ENCODE results near the gene OGG1. TPM values are rescaled to one million over a fixed set of nuclear protein-coding genes. Genes with fewer than 3 reads are reported as not detected.
A peak's percentile ranks its signal among the peaks of the same experiment; 100 is the strongest.

The OGG1 gene
- total and polyA plus RNA-seq, 10 of the 15 experiments (the other 5 are each of a cell fraction or from before 2014, with no cell fraction given): 4.8 to 38.8 (median 27.2) TPM

DNA sequence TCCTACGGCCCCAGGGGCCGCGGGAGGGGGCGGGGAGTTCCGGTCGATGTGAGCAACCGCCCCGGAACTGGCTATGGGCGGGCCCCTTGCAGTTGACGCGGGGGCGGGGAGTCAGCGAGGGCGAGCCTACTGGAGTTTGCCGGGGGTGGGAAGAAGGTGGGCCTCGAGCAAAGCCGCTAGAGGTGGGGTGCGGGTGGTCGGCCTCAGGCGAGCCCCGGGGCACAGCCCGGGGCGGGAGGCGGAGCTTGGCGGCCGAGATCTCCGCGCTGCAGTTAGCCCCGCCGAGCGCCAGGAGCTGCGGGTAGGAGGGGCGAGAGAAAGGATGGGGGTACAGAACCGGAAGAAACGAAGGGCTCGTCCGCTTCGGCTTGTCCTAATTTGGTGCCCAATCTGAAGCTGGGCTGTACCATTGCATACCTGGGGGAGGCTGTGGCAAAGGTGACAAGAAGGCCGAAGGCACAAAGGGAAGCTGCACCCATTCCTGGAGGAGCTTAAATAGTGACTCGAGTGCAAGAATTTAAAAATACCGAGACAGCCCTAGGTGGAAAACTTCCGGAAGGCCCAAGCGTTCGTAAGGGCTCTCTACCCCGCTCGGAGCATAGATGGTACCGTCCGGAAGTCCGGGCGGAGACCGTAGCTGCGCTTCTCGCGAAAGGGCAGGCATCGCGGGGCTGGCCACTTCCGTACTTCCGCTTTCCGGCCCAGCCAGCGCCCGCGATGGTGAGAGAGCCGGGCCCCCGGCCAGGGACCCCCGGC, 42.8 kb downstream of the OGG1 start, which contains the start of the genes ARPC4 and TADA3:
Gene ARPC4, plus strand, starts transcription at position 678 of the 756 bp plus-strand sequence. Its CDS starts 40 bp downstream, at position 718.
Gene TADA3, minus strand, starts transcription at position 69 of the 756 bp plus-strand sequence. CDS start 1,007 bp downstream, outside the sequence.
- DNase-seq (ENCODE audit: low read depth, low spot score) (peak; percentile 92), ATAC-seq (peak; percentile 88), FAIRE-seq (peak; percentile 97)
- Histone ChIP-seq H3K9ac (ENCODE audit: control insufficient read depth, insufficient read depth, low read length) (peak within 1 kb of the TSS; percentile 97), H3K27ac (ENCODE audit: control insufficient read depth, insufficient read depth) (peak within 1 kb of the TSS; percentile 99), H3K36me3 (ENCODE audit: control insufficient read depth in 2 of 2, insufficient read depth in 2 of 2, low read length in 1 of 2) (peaks cover 10 to 20% of the 10 kb centered on the region in 2 experiments), H3K4me3 (peak within 1 kb of the TSS; percentile 89), H3K79me2 (ENCODE audit: control insufficient read depth, insufficient read depth, low read length) (peaks cover 66% of the 10 kb centered on the region), H4K20me1 (ENCODE audit: control insufficient read depth, insufficient read depth) (peaks cover 6% of the 10 kb centered on the region; the same call in 1 of the 2 replicates), H3K27me3 (replicated peaks in 1 of 2; ENCODE audit: control insufficient read depth in 2 of 2, insufficient read depth in 2 of 2, low read length in 1 of 2) (no peaks in the 10 kb centered on the region), H3K9me3 (replicated peaks; ENCODE audit: control insufficient read depth, insufficient read depth, low read length) (no peaks in the 10 kb centered on the region), H2AFZ (ENCODE audit: control insufficient read depth, low read depth, low read length) (peak within 1 kb of the TSS; percentile 94), H3K4me1 (ENCODE audit: control insufficient read depth, insufficient read depth, low read length) (peaks cover 14% of the 10 kb centered on the region), H3K4me2 (ENCODE audit: control insufficient read depth, insufficient read depth) (peak within 1 kb of the TSS; percentile 78)
- no TSS peak for BruUV-seq (replicated peaks)
- under 1% methylated on average over 59 of the region's 65 CpGs for WGBS (ENCODE audit: insufficient coverage, insufficient replicate concordance, low lambda C conversion rate, missing lambda C conversion rate)
- in situ Hi-C loops (cut with MboI) (no loop called here), intact Hi-C loops (cut with micrococcal nuclease; ENCODE audit: unreplicated experiment) (loop anchor here (1.0 to 5.0 kb wide), 4 partner anchors 42 to 140 kb away; partner anchors contain the start of genes BRPF1 and CRELD1)
- ChIA-PET CTCF (interaction anchor here (0.6 to 1.6 kb wide), 10 partner anchors 11 to 398 kb away, joined by 3 to 6 read pairs (median 4); partner anchors contain the start of genes MTMR14 and OGG1), SMC1A (ENCODE audit: uncharacterized antibody, unreplicated experiment) (interaction anchor here (0.6 to 1.8 kb wide), 7 partner anchors 21 to 1851 kb away, joined by 3 to 11 read pairs (median 3); partner anchors contain the start of genes JAGN1, OGG1 and VGLL4), POLR2A (interaction anchor here (0.5 to 2.0 kb wide), 14 partner anchors 11 to 430 kb away, joined by 3 to 20 read pairs (median 6); partner anchors contain the start of genes BRPF1, JAGN1, MTMR14 and OGG1), RAD21 (ENCODE audit: unreplicated experiment) (interaction anchor here (0.6 to 1.4 kb wide), 12 partner anchors 10 to 333 kb away, joined by 3 to 10 read pairs (median 4); partner anchors contain the start of genes BRPF1, CRELD1, FANCD2 and OGG1)
- TF ChIP-seq POU2F2 (IDR thresholded peaks at IDR 0.05; ENCODE audit: borderline replicate concordance, low read depth, low read length) (peak; percentile 80; the same call in 2 of the 3 replicates), ETV6 (conservative IDR thresholded peaks at IDR 0.05 in 1 of 2, IDR thresholded peaks at IDR 0.05 in 1 of 2; ENCODE audit: borderline replicate concordance in 1 of 2, low read depth in 1 of 2) (0 out of 4 replicates have a peak, but pooled peaks of 1 of the 2 experiments have one; percentile 17), ZNF24 (IDR thresholded peaks at IDR 0.05) (no peak), IKZF1 (conservative IDR thresholded peaks at IDR 0.05) (peak; percentile 21; the same call in 1 of the 2 replicates), SUZ12 (IDR thresholded peaks at IDR 0.05; ENCODE audit: unreplicated experiment) (no peak), WRNIP1 (IDR thresholded peaks at IDR 0.05; ENCODE audit: borderline replicate concordance, low read depth, low read length) (no peak), RBBP5 (conservative IDR thresholded peaks at IDR 0.05) (no peak), FOXM1 (IDR thresholded peaks at IDR 0.05; ENCODE audit: low read depth, low read length) (no peak; the same call in 1 of the 2 replicates), SMARCA5 (IDR thresholded peaks at IDR 0.05) (no peak), PAX8 (IDR thresholded peaks at IDR 0.05) (no peak), NFXL1 (IDR thresholded peaks at IDR 0.05; ENCODE audit: borderline replicate concordance) (no peak), EZH2 (IDR thresholded peaks at IDR 0.05; ENCODE audit: borderline replicate concordance, control insufficient read depth, low read depth, low read length) (no peak), SIN3A (IDR thresholded peaks at IDR 0.05; ENCODE audit: low read depth, low read length) (0 out of 2 replicates have a peak, but pooled peaks have one; percentile 51)
- TF ChIP-seq, protein P1, sequence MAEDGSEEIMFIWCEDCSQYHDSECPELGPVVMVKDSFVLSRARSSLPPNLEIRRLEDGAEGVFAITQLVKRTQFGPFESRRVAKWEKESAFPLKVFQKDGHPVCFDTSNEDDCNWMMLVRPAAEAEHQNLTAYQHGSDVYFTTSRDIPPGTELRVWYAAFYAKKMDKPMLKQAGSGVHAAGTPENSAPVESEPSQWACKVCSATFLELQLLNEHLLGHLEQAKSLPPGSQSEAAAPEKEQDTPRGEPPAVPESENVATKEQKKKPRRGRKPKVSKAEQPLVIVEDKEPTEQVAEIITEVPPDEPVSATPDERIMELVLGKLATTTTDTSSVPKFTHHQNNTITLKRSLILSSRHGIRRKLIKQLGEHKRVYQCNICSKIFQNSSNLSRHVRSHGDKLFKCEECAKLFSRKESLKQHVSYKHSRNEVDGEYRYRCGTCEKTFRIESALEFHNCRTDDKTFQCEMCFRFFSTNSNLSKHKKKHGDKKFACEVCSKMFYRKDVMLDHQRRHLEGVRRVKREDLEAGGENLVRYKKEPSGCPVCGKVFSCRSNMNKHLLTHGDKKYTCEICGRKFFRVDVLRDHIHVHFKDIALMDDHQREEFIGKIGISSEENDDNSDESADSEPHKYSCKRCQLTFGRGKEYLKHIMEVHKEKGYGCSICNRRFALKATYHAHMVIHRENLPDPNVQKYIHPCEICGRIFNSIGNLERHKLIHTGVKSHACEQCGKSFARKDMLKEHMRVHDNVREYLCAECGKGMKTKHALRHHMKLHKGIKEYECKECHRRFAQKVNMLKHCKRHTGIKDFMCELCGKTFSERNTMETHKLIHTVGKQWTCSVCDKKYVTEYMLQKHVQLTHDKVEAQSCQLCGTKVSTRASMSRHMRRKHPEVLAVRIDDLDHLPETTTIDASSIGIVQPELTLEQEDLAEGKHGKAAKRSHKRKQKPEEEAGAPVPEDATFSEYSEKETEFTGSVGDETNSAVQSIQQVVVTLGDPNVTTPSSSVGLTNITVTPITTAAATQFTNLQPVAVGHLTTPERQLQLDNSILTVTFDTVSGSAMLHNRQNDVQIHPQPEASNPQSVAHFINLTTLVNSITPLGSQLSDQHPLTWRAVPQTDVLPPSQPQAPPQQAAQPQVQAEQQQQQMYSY (CRISPR knock-in tag; IDR thresholded peaks at IDR 0.05): no peak
- TF ChIP-seq, protein P2, sequence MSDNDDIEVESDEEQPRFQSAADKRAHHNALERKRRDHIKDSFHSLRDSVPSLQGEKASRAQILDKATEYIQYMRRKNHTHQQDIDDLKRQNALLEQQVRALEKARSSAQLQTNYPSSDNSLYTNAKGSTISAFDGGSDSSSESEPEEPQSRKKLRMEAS (IDR thresholded peaks at IDR 0.05; ENCODE audit: low read depth, low read length): no peak
- TF ChIP-seq, protein P3, sequence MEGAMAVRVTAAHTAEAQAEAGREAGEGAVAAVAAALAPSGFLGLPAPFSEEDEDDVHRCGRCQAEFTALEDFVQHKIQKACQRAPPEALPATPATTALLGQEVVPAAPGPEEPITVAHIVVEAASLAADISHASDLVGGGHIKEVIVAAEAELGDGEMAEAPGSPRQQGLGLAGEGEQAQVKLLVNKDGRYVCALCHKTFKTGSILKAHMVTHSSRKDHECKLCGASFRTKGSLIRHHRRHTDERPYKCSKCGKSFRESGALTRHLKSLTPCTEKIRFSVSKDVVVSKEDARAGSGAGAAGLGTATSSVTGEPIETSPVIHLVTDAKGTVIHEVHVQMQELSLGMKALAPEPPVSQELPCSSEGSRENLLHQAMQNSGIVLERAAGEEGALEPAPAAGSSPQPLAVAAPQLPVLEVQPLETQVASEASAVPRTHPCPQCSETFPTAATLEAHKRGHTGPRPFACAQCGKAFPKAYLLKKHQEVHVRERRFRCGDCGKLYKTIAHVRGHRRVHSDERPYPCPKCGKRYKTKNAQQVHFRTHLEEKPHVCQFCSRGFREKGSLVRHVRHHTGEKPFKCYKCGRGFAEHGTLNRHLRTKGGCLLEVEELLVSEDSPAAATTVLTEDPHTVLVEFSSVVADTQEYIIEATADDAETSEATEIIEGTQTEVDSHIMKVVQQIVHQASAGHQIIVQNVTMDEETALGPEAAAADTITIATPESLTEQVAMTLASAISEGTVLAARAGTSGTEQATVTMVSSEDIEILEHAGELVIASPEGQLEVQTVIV (IDR thresholded peaks at IDR 0.05; ENCODE audit: borderline replicate concordance, partially characterized antibody): peak; percentile 87

All from GM12878 (cell line).